OCI-LY1 (cell line): ENCODE measurements around the gene SLC2A13.

Experiments used
- H2AFZ ChIP-seq: fragments of 200-600 bp; sonication (generic), shearing (Covaris generic); 2 replicates; pipeline ENCODE4 v1.6.0; 2014; ENCODE audit warnings: antibody characterized with exemption, mild to moderate bottlenecking, low read length
- H3F3A ChIP-seq: fragments of 200-600 bp; sonication (generic), shearing (Covaris generic); 2 replicates; pipeline ENCODE4 v1.6.0; 2014; ENCODE audit warnings: mild to moderate bottlenecking, antibody characterized with exemption, low read length, moderate library complexity; ENCODE audit not compliant: insufficient read depth
- H3K27ac ChIP-seq: fragments of 200-600 bp; sonication (generic); 2 replicates; pipeline ENCODE4 v1.5.1; 2014; ENCODE audit warnings: low read length, mixed run types, mild to moderate bottlenecking, low read depth; ENCODE audit not compliant: poor library complexity, severe bottlenecking
- H3K27me3 ChIP-seq: fragments of 200-600 bp; sonication (generic); 2 replicates; pipeline ENCODE4 v1.6.0; 2014; ENCODE audit warnings: antibody characterized with exemption, mild to moderate bottlenecking, low read length, moderate library complexity; ENCODE audit not compliant: insufficient read depth
- H3K36me3 ChIP-seq: fragments of 200-600 bp; sonication (generic); 2 replicates; pipeline ENCODE4 v1.6.1; 2014; ENCODE audit warnings: mild to moderate bottlenecking, antibody characterized with exemption, low read length, moderate library complexity, mixed read lengths; ENCODE audit not compliant: insufficient read depth
- H3K4me1 ChIP-seq: fragments of 200-600 bp; sonication (generic); 2 replicates; pipeline ENCODE4 v1.5.1; 2014; ENCODE audit warnings: mild to moderate bottlenecking, low read length, moderate library complexity; ENCODE audit not compliant: insufficient read depth, severe bottlenecking
- H3K4me2 ChIP-seq: fragments of 200-600 bp; sonication (generic), shearing (Covaris generic); 2 replicates; pipeline ENCODE4 v1.6.1; 2014; ENCODE audit warnings: low read length
- H3K4me3 ChIP-seq: fragments of 200-600 bp; sonication (generic); 2 replicates; pipeline ENCODE4 v1.5.1; 2014; ENCODE audit warnings: low read length, low read depth, mild to moderate bottlenecking, mixed read lengths; ENCODE audit not compliant: poor library complexity, severe bottlenecking
- H3K79me2 ChIP-seq: fragments of 200-600 bp; shearing (Covaris generic); 2 replicates; pipeline ENCODE4 v1.6.1; 2016; ENCODE audit warnings: mixed run types, low read length, mixed read lengths; ENCODE audit not compliant: insufficient read depth
- H3K9ac ChIP-seq: fragments of 200-600 bp; sonication (generic), shearing (Covaris generic); 2 replicates; pipeline ENCODE4 v1.6.1; 2014; ENCODE audit warnings: mild to moderate bottlenecking, low read length, mixed read lengths
- H3K9me2 ChIP-seq: fragments of 200-600 bp; sonication (generic), shearing (Covaris generic); 2 replicates; pipeline ENCODE4 v1.6.1; 2014; ENCODE audit warnings: low read depth, mild to moderate bottlenecking, low read length, mixed read lengths
- H3K9me3 ChIP-seq: fragments of 200-600 bp; shearing (Covaris generic); 2 replicates; pipeline ENCODE4 v1.6.1; 2014; ENCODE audit warnings: low read length, mixed read lengths
- H4K20me1 ChIP-seq: fragments of 200-600 bp; sonication (generic), shearing (Covaris generic); 2 replicates; pipeline ENCODE4 v1.6.0; 2016; ENCODE audit warnings: mild to moderate bottlenecking, low read length; ENCODE audit not compliant: insufficient read depth
- CTCF ChIP-seq: fragments of 200-600 bp; sonication (generic), shearing (Covaris generic); IDR thresholded peaks from 2 replicates; pipeline ENCODE4 v1.5.1; 2017; ENCODE audit warnings: mild to moderate bottlenecking, antibody characterized with exemption, low read length, moderate library complexity, mixed read lengths
- EZH2 ChIP-seq: fragments of 200-600 bp; sonication (generic), shearing (Covaris generic); IDR thresholded peaks from 2 replicates; pipeline ENCODE4 v1.8.0; 2017; ENCODE audit warnings: borderline replicate concordance, mixed run types, mild to moderate bottlenecking, antibody characterized with exemption, low read length, moderate library complexity, mixed read lengths

Gene SLC2A13

GRCh38 chr12:39804898-39805297 lies 301.0 kb downstream of the SLC2A13 start:
- H3K27ac ChIP-seq, result no peak overlapping the region
- H3K9me3 ChIP-seq, result no peaks in the 10 kb centered on the region
- H3K27me3 ChIP-seq, result no peaks in the 10 kb centered on the region
- H3F3A ChIP-seq, result no peaks in the 10 kb centered on the region
- no peak overlapping the region for H3K4me2 ChIP-seq
- TF ChIP-seq EZH2, result no peak
- no peak for TF ChIP-seq CTCF
- no peaks in the 10 kb centered on the region for H4K20me1 ChIP-seq
- no peaks in the 10 kb centered on the region for H3K36me3 ChIP-seq
- no peaks in the 10 kb centered on the region for H3K9me2 ChIP-seq
- H3K4me1 ChIP-seq, result no peaks in the 10 kb centered on the region
- no peak overlapping the region for H3K9ac ChIP-seq
- no peak overlapping the region for H3K4me3 ChIP-seq
- no peaks in the 10 kb centered on the region for H3K79me2 ChIP-seq
- H2AFZ ChIP-seq, result no peak overlapping the region

GRCh38 chr12:39804479-39804878 lies 301.4 kb downstream of the SLC2A13 start:
- TF ChIP-seq CTCF (no peak), EZH2 (no peak)
- H3K9me3 ChIP-seq, result no peaks in the 10 kb centered on the region
- no peaks in the 10 kb centered on the region for H3K4me1 ChIP-seq
- no peak overlapping the region for H3K9ac ChIP-seq
- H3K36me3 ChIP-seq, result no peaks in the 10 kb centered on the region
- no peaks in the 10 kb centered on the region for H3F3A ChIP-seq
- no peaks in the 10 kb centered on the region for H4K20me1 ChIP-seq
- no peaks in the 10 kb centered on the region for H3K79me2 ChIP-seq
- H3K4me3 ChIP-seq, result no peak overlapping the region
- no peak overlapping the region for H3K27ac ChIP-seq
- no peaks in the 10 kb centered on the region for H3K27me3 ChIP-seq
- H2AFZ ChIP-seq, result no peak overlapping the region
- H3K4me2 ChIP-seq, result no peak overlapping the region
- no peaks in the 10 kb centered on the region for H3K9me2 ChIP-seq

GRCh38 chr12:39803151-39803550 lies 302.7 kb downstream of the SLC2A13 start:
- H3K4me2 ChIP-seq, result no peak overlapping the region
- H3K27me3 ChIP-seq, result no peaks in the 10 kb centered on the region
- H2AFZ ChIP-seq, result no peak overlapping the region
- no peaks in the 10 kb centered on the region for H3F3A ChIP-seq
- no peak overlapping the region for H3K9ac ChIP-seq
- no peak overlapping the region for H3K4me3 ChIP-seq
- H4K20me1 ChIP-seq, result no peaks in the 10 kb centered on the region
- no peaks in the 10 kb centered on the region for H3K4me1 ChIP-seq
- no peaks in the 10 kb centered on the region for H3K36me3 ChIP-seq
- no peaks in the 10 kb centered on the region for H3K9me3 ChIP-seq
- no peak overlapping the region for H3K27ac ChIP-seq
- no peaks in the 10 kb centered on the region for H3K9me2 ChIP-seq
- no peak for TF ChIP-seq CTCF
- no peak for TF ChIP-seq EZH2
- H3K79me2 ChIP-seq, result no peaks in the 10 kb centered on the region
